LNCAP (cell line): ENCODE data around the gene DNAAF2.

Experiments
- TF ChIP-seq, protein P1 (sequence below): fragments of 450-650 bp; IDR thresholded peaks from 2 replicates; pipeline ENCODE4 v1.5.1; 2017; ENCODE audit warnings: mild to moderate bottlenecking

Gene DNAAF2

DNA sequence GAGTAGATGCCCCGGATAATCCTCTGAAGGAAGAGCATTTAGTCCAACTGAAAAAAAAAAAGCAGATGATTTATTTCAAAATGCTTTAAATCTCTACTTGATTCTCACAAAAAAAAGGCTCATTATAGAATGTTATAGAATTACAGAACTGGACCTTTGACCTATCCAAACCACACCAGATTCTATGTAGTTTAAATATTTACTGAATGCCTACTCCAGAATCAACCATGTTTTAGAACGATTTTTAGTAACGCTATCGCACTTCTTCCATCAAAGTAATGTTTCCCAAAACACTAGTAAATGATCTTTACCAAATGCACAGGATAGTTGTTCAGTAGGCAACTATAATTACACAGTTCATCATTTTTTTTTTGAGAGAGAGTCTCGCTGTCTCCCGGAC, 51.4 kb downstream of the DNAAF2 start:
- TF ChIP-seq, protein P1, sequence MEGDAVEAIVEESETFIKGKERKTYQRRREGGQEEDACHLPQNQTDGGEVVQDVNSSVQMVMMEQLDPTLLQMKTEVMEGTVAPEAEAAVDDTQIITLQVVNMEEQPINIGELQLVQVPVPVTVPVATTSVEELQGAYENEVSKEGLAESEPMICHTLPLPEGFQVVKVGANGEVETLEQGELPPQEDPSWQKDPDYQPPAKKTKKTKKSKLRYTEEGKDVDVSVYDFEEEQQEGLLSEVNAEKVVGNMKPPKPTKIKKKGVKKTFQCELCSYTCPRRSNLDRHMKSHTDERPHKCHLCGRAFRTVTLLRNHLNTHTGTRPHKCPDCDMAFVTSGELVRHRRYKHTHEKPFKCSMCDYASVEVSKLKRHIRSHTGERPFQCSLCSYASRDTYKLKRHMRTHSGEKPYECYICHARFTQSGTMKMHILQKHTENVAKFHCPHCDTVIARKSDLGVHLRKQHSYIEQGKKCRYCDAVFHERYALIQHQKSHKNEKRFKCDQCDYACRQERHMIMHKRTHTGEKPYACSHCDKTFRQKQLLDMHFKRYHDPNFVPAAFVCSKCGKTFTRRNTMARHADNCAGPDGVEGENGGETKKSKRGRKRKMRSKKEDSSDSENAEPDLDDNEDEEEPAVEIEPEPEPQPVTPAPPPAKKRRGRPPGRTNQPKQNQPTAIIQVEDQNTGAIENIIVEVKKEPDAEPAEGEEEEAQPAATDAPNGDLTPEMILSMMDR = no peak

DNA sequence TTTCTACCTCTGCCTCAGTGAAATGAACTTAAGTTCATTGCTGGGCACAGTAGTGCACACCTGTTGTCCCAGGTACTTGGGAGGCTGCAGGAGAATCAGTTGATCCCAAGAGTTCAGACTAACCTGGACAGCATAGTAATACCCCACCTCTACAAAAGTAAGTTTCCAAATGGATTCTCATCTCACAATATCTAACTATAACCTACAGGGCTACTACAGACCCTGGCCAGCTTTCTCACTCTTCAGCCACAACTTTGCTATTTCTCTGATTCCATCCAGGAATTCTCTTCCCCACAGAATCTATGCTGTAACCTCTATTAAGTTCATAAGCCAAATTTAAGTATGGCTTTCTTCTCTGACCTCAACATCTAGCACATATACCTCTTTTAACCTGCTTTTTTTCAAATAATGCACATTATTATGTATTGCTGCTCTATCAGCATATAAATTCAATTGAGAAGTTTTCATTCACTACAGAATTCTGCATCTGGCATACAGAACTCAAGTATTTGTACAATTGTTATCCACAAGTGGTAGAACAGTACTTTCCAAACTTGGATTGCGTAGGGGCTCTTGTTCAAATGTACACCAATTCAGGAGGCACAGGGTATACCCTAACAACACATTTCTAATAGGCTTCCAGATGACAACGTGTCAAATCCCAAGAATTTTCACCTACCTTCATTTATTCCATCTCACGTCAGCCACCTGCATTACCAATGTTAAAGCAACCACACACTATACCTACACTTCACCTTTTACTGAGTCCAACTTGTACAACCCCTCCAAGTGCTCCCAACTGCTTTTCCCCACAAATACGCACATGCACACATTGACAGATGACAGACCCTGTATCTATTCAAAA, 52.7 kb downstream of the DNAAF2 start:
- TF ChIP-seq, protein P1 = no peak

DNA sequence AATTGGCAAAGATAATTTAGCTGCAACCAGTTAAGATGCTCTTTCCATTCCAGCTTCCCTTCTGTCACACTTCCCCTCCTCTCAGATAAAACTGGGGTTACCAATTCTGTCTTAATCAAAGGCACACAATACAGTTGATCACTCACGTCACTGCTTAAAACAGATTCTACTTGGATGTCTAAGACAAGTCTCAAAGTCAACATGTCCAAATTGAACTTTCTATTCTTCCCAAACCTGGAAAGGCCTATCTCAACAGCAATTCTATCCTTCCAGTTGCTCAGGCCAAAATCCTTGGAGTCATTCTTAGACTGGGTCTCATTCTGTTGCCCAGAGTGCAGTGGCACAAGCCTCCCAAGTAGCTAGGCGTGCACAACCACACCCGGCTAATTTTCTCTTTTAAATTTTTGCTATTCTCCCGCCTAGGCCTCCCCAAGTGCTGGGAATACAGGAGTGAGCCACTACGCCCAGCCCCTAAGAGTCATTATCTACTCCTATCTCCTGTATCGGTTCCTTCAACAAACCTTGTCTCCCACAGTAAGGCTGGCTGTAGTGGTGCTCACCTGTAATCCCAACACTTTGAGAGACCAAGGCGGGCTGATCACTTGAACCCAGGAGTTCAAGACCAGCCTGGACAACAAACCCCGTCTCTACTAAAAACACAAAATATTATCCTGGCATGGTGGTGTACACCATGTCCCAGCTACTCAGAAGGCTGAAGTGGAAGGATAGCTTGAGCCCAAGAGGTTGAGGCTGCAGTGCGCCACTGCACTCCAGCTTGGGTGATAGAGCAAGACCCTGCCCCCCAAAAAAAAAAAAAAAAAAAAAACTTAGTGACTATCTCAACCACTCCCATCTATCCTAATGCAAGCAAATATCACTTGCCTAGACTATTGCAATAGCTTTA, 53.6 kb downstream of the DNAAF2 start:
- TF ChIP-seq, protein P1 = no peak

DNA sequence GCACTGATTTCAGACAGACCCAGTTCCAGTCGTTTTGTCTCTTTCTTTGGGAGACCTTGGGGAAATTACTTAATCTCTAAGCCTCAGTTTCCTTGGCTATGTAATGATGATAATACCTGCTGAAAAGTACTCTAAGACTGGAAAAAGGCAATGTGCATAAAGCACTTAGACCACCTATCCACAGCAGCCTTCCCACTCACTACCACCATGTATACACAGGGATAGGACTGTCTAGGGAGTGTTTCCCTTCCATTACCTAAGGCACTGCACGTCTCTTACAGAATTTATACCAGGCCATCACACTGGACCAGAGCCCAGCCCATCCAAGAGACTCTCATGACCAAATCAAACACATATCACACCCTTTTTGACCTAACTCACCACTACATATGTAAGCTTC, 55.2 kb downstream of the DNAAF2 start:
- TF ChIP-seq, protein P1 = no peak

DNA sequence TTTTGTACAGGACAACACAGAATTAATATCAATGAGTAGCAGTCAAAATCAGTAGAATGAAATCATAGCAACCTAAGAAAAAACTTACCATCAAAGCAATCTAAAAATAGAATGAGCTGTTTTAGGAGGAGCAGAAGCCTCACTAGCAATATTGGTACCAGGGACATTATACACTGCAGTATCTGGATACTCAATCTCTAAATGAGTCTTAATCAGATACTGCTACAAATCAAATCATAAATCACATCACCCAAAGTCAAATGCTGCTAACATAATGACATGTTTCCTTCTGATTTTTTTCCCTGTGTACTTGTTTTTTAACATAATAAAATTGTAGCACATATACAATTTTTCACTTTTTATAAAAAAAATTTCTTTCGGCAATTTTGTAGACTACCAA, 56.9 kb downstream of the DNAAF2 start:
- TF ChIP-seq, protein P1 = no peak
